Coronary artery (tissue), 2 donors: ENCODE results near the gene DYNC2LI1.

ENCODE experiments used
- DNase-seq: peaks from one replicate; pipeline ENCODE4 v3.0.0-alpha.2; 2017; ENCODE audit warnings: low spot score
- H3K27ac ChIP-seq, 2 donors: fragments of 200-600 bp; sonication (generic); one replicate each; pipeline ENCODE4 v1.5.1; 2016 to 2019
- H3K4me3 ChIP-seq: fragments of 200-600 bp; sonication (generic); 2 replicates; pipeline ENCODE4 v1.5.1; 2016; ENCODE audit warnings: mild to moderate bottlenecking, moderate library complexity
- CTCF ChIP-seq: fragments of 200-600 bp; sonication (generic); IDR thresholded peaks from one replicate; pipeline ENCODE4 v1.5.1; 2019; ENCODE audit warnings: antibody characterized with exemption

Gene DYNC2LI1

GRCh38 chr2:43798300-43798699 lies 24.5 kb downstream of the DYNC2LI1 start:
- no peak for DNase-seq
- Histone ChIP-seq H3K27ac (no peak overlapping the region), H3K4me3 (no peak overlapping the region)
- TF ChIP-seq CTCF: no peak

DNA sequence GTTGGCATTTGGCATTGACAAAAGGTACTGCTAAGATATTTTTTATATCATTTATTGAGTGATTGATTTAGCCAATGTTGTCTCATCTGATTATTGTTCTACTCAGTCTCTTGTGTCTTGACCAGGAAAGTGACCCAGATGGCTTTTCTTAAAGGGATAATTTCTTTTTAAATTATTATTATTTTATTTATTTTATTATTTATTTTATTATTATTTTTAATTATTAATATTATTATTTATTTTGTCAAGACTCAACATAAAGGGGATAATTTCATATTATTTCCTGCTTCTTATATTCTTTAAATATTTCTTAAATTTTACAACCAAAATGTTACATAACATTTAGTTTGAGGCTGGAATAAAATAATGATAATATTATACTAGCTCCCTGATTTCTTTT lies 27.1 kb downstream of the DYNC2LI1 start:
- no peak overlapping the region for H3K27ac ChIP-seq
- no peak for DNase-seq
- no peak overlapping the region for H3K4me3 ChIP-seq

GRCh38 chr2:43802135-43802534 lies 28.3 kb downstream of the DYNC2LI1 start:
- DNase-seq: no peak
- no peak overlapping the region for H3K27ac ChIP-seq
- H3K4me3 ChIP-seq: no peak overlapping the region
- TF ChIP-seq CTCF: no peak

More for the DNA sequence above, 27.1 kb downstream of the DYNC2LI1 start:
- TF ChIP-seq CTCF: no peak

DNA sequence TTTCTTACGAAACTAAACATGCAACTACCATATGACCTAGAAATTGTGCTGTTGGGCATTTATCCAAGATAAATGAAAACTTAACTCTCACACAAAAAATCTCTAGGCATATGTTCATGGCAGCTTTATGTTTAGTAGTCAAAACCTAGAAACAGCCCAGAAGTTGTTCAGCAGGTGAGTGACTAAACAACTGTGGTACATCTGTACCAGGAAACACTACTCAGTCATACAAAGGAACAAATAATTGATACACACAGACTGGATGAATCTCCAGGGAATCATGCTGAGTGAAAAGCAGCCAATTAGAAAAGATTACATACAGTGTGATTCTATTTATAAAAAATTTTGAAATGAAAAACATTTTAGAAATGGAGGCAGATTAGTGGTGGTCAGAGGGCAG lies 29.3 kb downstream of the DYNC2LI1 start:
- Histone ChIP-seq H3K4me3 (no peak overlapping the region), H3K27ac (no peak overlapping the region)
- no peak for TF ChIP-seq CTCF
- no peak for DNase-seq

DNA sequence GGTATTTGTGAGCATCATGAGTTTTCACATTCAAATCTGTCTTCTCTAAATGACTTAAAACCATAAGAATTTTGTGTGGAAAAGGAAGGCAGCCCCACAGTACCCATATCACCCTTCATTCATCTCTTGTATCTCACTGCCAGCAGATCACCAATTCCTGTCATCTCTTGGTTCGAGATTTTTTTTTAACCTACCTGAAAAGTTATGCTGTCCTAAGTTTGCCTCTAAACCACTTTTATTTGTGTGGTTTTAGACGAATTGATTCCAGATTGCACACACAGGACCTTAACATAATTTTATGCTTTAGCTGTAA lies 32.8 kb downstream of the DYNC2LI1 start:
- TF ChIP-seq CTCF: no peak
- no peak for DNase-seq
- Histone ChIP-seq H3K27ac (no peak overlapping the region), H3K4me3 (no peak overlapping the region)

GRCh38 chr2:43810452-43810851 lies 36.6 kb downstream of the DYNC2LI1 start:
- no peak for DNase-seq
- H3K4me3 ChIP-seq: no peak overlapping the region
- no peak overlapping the region for H3K27ac ChIP-seq
- TF ChIP-seq CTCF: no peak

GRCh38 chr2:43810888-43811287 lies 37.0 kb downstream of the DYNC2LI1 start:
- H3K4me3 ChIP-seq: no peak overlapping the region
- TF ChIP-seq CTCF: no peak
- no peak overlapping the region for H3K27ac ChIP-seq
- no peak for DNase-seq
